ENCODE results near the gene BEX1.
"Not testable (repeated sequence)": the region's sequence is repeated elsewhere in the genome, so short reads cannot be mapped to it uniquely, and the experiment has no call there.

The BEX1 gene

GRCh38 chrX:103063918-103064434, at the start of gene BEX1:
Gene BEX1 (minus strand): TSS chrX:103064171. CDS start chrX:103063274, 897 bp downstream.
- peak; percentile 84 for DNase-seq (ENCODE audit: low read depth)

- DNase-seq (ENCODE audit: low read depth) = not testable (repeated sequence)
Measured at GRCh38 chrX:103109497-103109896, 45.5 kb upstream of the BEX1 start.

GRCh38 chrX:103107836-103108235, 43.9 kb upstream of the BEX1 start:
- DNase-seq (ENCODE audit: low read depth) = no peak

- DNase-seq (ENCODE audit: low read depth) = not testable (repeated sequence)
Measured at GRCh38 chrX:103107227-103107737, 43.3 kb upstream of the BEX1 start.

GRCh38 chrX:103104370-103104769, 40.4 kb upstream of the BEX1 start:
- not testable (repeated sequence) for DNase-seq (ENCODE audit: low read depth)

GRCh38 chrX:103103866-103104265, 39.9 kb upstream of the BEX1 start:
- not testable (repeated sequence) for DNase-seq (ENCODE audit: low read depth)

- DNase-seq (ENCODE audit: low read depth) = no peak
Measured at GRCh38 chrX:103101299-103102042, 37.5 kb upstream of the BEX1 start.

- DNase-seq (ENCODE audit: low read depth) = no peak
Measured at GRCh38 chrX:103100484-103100883, 36.5 kb upstream of the BEX1 start.

GRCh38 chrX:103099691-103100090, 35.7 kb upstream of the BEX1 start:
- no peak for DNase-seq (ENCODE audit: low read depth)

- DNase-seq (ENCODE audit: low read depth) = no peak
Measured at GRCh38 chrX:103098488-103098887, 34.5 kb upstream of the BEX1 start.

GRCh38 chrX:103092942-103093341, 29.0 kb upstream of the BEX1 start, which contains the start of gene NXF3:
Gene NXF3 (minus strand): TSS chrX:103093143. CDS start chrX:103093023, 120 bp downstream.
- DNase-seq (ENCODE audit: low read depth) = no peak

GRCh38 chrX:103081051-103081450, 17.1 kb upstream of the BEX1 start:
- DNase-seq (ENCODE audit: low read depth) = no peak

- peak; percentile 55 for DNase-seq (ENCODE audit: low read depth)
Measured at GRCh38 chrX:103073467-103073866, 9.5 kb upstream of the BEX1 start.

GRCh38 chrX:103066606-103067005, 2.6 kb upstream of the BEX1 start:
- peak; percentile 73 for DNase-seq (ENCODE audit: low read depth)

GRCh38 chrX:103063191-103063845, 653 bp downstream of the BEX1 start:
- DNase-seq (ENCODE audit: low read depth) = peak; percentile 52

GRCh38 chrX:103061486-103061885, 2.5 kb downstream of the BEX1 start:
- peak; percentile 61 for DNase-seq (ENCODE audit: low read depth)

- no peak for DNase-seq (ENCODE audit: low read depth)
Measured at GRCh38 chrX:103056902-103057301, 7.1 kb downstream of the BEX1 start.

GRCh38 chrX:103052625-103053024, 11.3 kb downstream of the BEX1 start:
- DNase-seq (ENCODE audit: low read depth) = no peak

GRCh38 chrX:103051260-103051789, 12.6 kb downstream of the BEX1 start:
- DNase-seq (ENCODE audit: low read depth) = no peak

GRCh38 chrX:103033371-103033770, 30.6 kb downstream of the BEX1 start:
- DNase-seq (ENCODE audit: low read depth) = not testable (repeated sequence)

- DNase-seq (ENCODE audit: low read depth) = peak; percentile 6
Measured at GRCh38 chrX:103017542-103017941, 46.4 kb downstream of the BEX1 start.

GRCh38 chrX:103012945-103013344, 51.0 kb downstream of the BEX1 start:
- no peak for DNase-seq (ENCODE audit: low read depth)
